CD8-positive, alpha-beta memory T cell (primary cell): ENCODE data around the gene NMBR. TPM values are rescaled to one million over a fixed set of nuclear protein-coding genes. Genes with fewer than 3 reads are reported as not detected.
"Not testable (repeated sequence)": the region's sequence is repeated elsewhere in the genome, so short reads cannot be mapped to it uniquely, and the experiment has no call there.

ENCODE experiments used
- CTCF ChIA-PET: fragments of 350-600 bp; sonication (Branson Sonifier 250); formaldehyde crosslinking; loops from one replicate; lab custom pipeline; 2021; ENCODE audit warnings: antibody characterized with exemption; lab: Charles Lee
- POLR2A ChIA-PET: fragments of 350-600 bp; sonication (Branson Sonifier 250); formaldehyde crosslinking; loops from one replicate; lab custom pipeline; 2021; ENCODE audit warnings: antibody characterized with exemption; lab: Charles Lee
- DNase-seq, 5 donors: peaks; one replicate each; pipeline versions ENCODE4 v3.0.0 to v3.0.0-alpha.2; 2020 to 2022; ENCODE audit warnings: mixed read lengths in 1 of 5
- H3K27ac ChIP-seq: one replicate; pipeline ENCODE4 v1.7.0; 2013; ENCODE audit warnings: low read depth, mild to moderate bottlenecking, low read length, moderate library complexity
- H3K27me3 ChIP-seq: 2 replicates; pipeline ENCODE4 v1.7.0; 2013; ENCODE audit warnings: low read length, mild to moderate bottlenecking; ENCODE audit not compliant: insufficient read depth, poor library complexity, severe bottlenecking
- H3K36me3 ChIP-seq: 2 replicates; pipeline ENCODE4 v1.7.0; 2013; ENCODE audit warnings: mild to moderate bottlenecking, low read length, moderate library complexity; ENCODE audit not compliant: insufficient read depth
- H3K4me1 ChIP-seq: 2 replicates; pipeline ENCODE4 v1.7.0; 2013; ENCODE audit warnings: mild to moderate bottlenecking, low read length, moderate library complexity; ENCODE audit not compliant: insufficient read depth
- H3K4me3 ChIP-seq: 2 replicates; pipeline ENCODE4 v1.7.0; 2013; ENCODE audit warnings: mild to moderate bottlenecking, low read length
- H3K9me3 ChIP-seq: 2 replicates; pipeline ENCODE4 v1.7.0; 2013; ENCODE audit warnings: mild to moderate bottlenecking, low read length
- H3K27ac Mint-ChIP-seq, 8 donors: one replicate each; pipeline ENCODE4 v1.8.0; 2020 to 2021; ENCODE audit warnings: mixed read lengths in 8 of 8, mild to moderate bottlenecking in 6 of 8, inconsistent platforms in 3 of 8, moderate library complexity in 3 of 8
- H3K27me3 Mint-ChIP-seq, 2 donors: one replicate each; pipeline ENCODE4 v1.8.0; 2020 to 2021; ENCODE audit warnings: mixed read lengths in 2 of 2, mild to moderate bottlenecking in 1 of 2, moderate library complexity in 1 of 2
- H3K36me3 Mint-ChIP-seq, 3 donors: one replicate each; pipeline ENCODE4 v1.8.0; 2020 to 2021; ENCODE audit warnings: mixed read lengths in 3 of 3, inconsistent platforms in 1 of 3, mild to moderate bottlenecking in 1 of 3
- H3K4me1 Mint-ChIP-seq, 3 donors: one replicate each; pipeline ENCODE4 v1.8.0; 2020 to 2021; ENCODE audit warnings: mixed read lengths in 3 of 3, inconsistent platforms in 1 of 3, mild to moderate bottlenecking in 1 of 3
- H3K4me3 Mint-ChIP-seq, 7 donors: one replicate each; pipeline ENCODE4 v1.8.0; 2020 to 2021; ENCODE audit warnings: mixed read lengths in 7 of 7, mild to moderate bottlenecking in 6 of 7, moderate library complexity in 4 of 7, inconsistent platforms in 2 of 7
- H3K9me3 Mint-ChIP-seq, 5 donors: one replicate each; pipeline ENCODE4 v1.8.0; 2020 to 2022; ENCODE audit warnings: mixed read lengths in 5 of 5, mild to moderate bottlenecking in 3 of 5, moderate library complexity in 2 of 5, inconsistent platforms in 1 of 5
- polyA plus RNA-seq: library from polyadenylated mRNA; unstranded; fragments of 300-500 nt; fragmentation: Illumina TruSeq; gene quantifications from one replicate; pipeline ENCODE4 v1.2.3, GENCODE V29; 2021
- total RNA-seq, 2 experiments: library from RNA; stranded (reverse); gene quantifications; one replicate each; pipeline ENCODE4 v1.2.3, GENCODE V29; 2021

NMBR gene
- total and polyA plus RNA-seq, 3 experiments from 2014 or later, result not detected

GRCh38 chr6:142171351-142171750, 24.4 kb upstream of the NMBR start:
- H3K36me3 ChIP-seq, result peaks cover 36% of the 10 kb centered on the region
- Mint-ChIP-seq H3K4me1 (peaks cover 11 to 21% (median 15%) of the 10 kb centered on the region in 3 donors), H3K9me3 (peaks cover 0 to 4% (median 0%) of the 10 kb centered on the region in 5 donors), H3K36me3 (peaks cover 34 to 84% (median 35%) of the 10 kb centered on the region in 3 donors), H3K27ac (no peak overlapping the region), H3K27me3 (no peaks in the 10 kb centered on the region), H3K4me3 (no peak overlapping the region)
- ChIA-PET POLR2A (no interaction called here), CTCF (no interaction called here)
- H3K27me3 ChIP-seq, result no peaks in the 10 kb centered on the region
- no peak for DNase-seq
- H3K4me1 ChIP-seq, result no peaks in the 10 kb centered on the region
- H3K9me3 ChIP-seq, result no peaks in the 10 kb centered on the region
- no peak overlapping the region for H3K4me3 ChIP-seq
- H3K27ac ChIP-seq, result no peak overlapping the region

GRCh38 chr6:142167486-142167885, 20.6 kb upstream of the NMBR start:
- Histone ChIP-seq H3K4me1 (peaks cover 8% of the 10 kb centered on the region), H3K4me3 (no peak overlapping the region), H3K9me3 (no peaks in the 10 kb centered on the region), H3K36me3 (peaks cover 20% of the 10 kb centered on the region), H3K27ac (no peak overlapping the region), H3K27me3 (no peaks in the 10 kb centered on the region)
- no peaks in the 10 kb centered on the region for H3K27me3 Mint-ChIP-seq
- H3K4me1 Mint-ChIP-seq, result peaks cover 27 to 44% (median 39%) of the 10 kb centered on the region in 3 donors
- no peak overlapping the region for H3K4me3 Mint-ChIP-seq
- peak overlapping the region in 1 of 8 donors; percentile 64 for H3K27ac Mint-ChIP-seq
- peaks cover 9 to 53% (median 10%) of the 10 kb centered on the region in 3 donors for H3K36me3 Mint-ChIP-seq
- ChIA-PET POLR2A (no interaction called here), CTCF (no interaction called here)
- DNase-seq, result no peak
- no peaks in the 10 kb centered on the region for H3K9me3 Mint-ChIP-seq

- Mint-ChIP-seq H3K27ac (peak overlapping the region in 1 of 8 donors; percentile 65), H3K9me3 (no peaks in the 10 kb centered on the region), H3K4me3 (no peak overlapping the region), H3K4me1 (peaks cover 31 to 48% (median 41%) of the 10 kb centered on the region in 3 donors), H3K27me3 (no peaks in the 10 kb centered on the region), H3K36me3 (peaks cover 5 to 49% (median 7%) of the 10 kb centered on the region in 3 donors)
- H3K4me1 ChIP-seq, result peaks cover 8% of the 10 kb centered on the region
- ChIA-PET POLR2A (no interaction called here), CTCF (no interaction called here)
- no peaks in the 10 kb centered on the region for H3K9me3 ChIP-seq
- no peak overlapping the region for H3K4me3 ChIP-seq
- no peak for DNase-seq
- H3K36me3 ChIP-seq, result peaks cover 16% of the 10 kb centered on the region
- H3K27ac ChIP-seq, result no peak overlapping the region
- no peaks in the 10 kb centered on the region for H3K27me3 ChIP-seq
Measured at GRCh38 chr6:142167071-142167470, 20.1 kb upstream of the NMBR start.

GRCh38 chr6:142165227-142165626, 18.3 kb upstream of the NMBR start:
- H3K4me1 Mint-ChIP-seq, result peaks cover 38 to 60% (median 50%) of the 10 kb centered on the region in 3 donors
- no peak for DNase-seq
- H3K4me3 ChIP-seq, result no peak overlapping the region
- H3K4me1 ChIP-seq, result peaks cover 10% of the 10 kb centered on the region
- peak overlapping the region in 1 of 8 donors; percentile 6 for H3K27ac Mint-ChIP-seq
- H3K27me3 ChIP-seq, result no peaks in the 10 kb centered on the region
- no peaks in the 10 kb centered on the region for H3K27me3 Mint-ChIP-seq
- H3K9me3 Mint-ChIP-seq, result no peaks in the 10 kb centered on the region
- H3K36me3 Mint-ChIP-seq, result peaks cover 0 to 36% (median 5%) of the 10 kb centered on the region in 3 donors
- POLR2A ChIA-PET, result no interaction called here
- H3K27ac ChIP-seq, result no peak overlapping the region
- no peaks in the 10 kb centered on the region for H3K9me3 ChIP-seq
- H3K36me3 ChIP-seq, result peaks cover 11% of the 10 kb centered on the region
- H3K4me3 Mint-ChIP-seq, result no peak overlapping the region
- CTCF ChIA-PET, result interaction anchor here (0.9 kb wide), 1 partner anchor 9 kb away, joined by 3 read pairs; no protein-coding TSS in a partner anchor

- Histone ChIP-seq H3K4me3 (no peak overlapping the region), H3K27me3 (no peaks in the 10 kb centered on the region)
- no peak for DNase-seq
Measured at GRCh38 chr6:142162780-142163179, 15.9 kb upstream of the NMBR start.

GRCh38 chr6:142156758-142157068, 9.8 kb upstream of the NMBR start:
- H3K9me3 Mint-ChIP-seq, H3K27ac ChIP-seq, H3K4me3 ChIP-seq, H3K36me3 Mint-ChIP-seq, H3K27me3 ChIP-seq, H3K4me1 ChIP-seq, POLR2A ChIA-PET, H3K36me3 ChIP-seq, DNase-seq, H3K27me3 Mint-ChIP-seq, H3K9me3 ChIP-seq: not testable (repeated sequence)
- CTCF ChIA-PET, result interaction anchor here (1.1 to 1.5 kb wide), 2 partner anchors 10 to 51 kb away, joined by 3 to 10 read pairs; partner anchors contain the start of genes NMBR and VTA1
- Mint-ChIP-seq H3K27ac (peak overlapping the region in 1 of 8 donors; percentile 56), H3K4me3 (peak overlapping the region in 1 of 7 donors; percentile 10), H3K4me1 (peaks cover 50 to 84% (median 72%) of the 10 kb centered on the region in 3 donors)

More at GRCh38 chr6:142162780-142163179, 15.9 kb upstream of the NMBR start:
- H3K4me1 ChIP-seq, result peaks cover 14% of the 10 kb centered on the region
- Mint-ChIP-seq H3K4me1 (peaks cover 45 to 73% (median 63%) of the 10 kb centered on the region in 3 donors), H3K36me3 (peaks cover 0 to 26% (median 3%) of the 10 kb centered on the region in 3 donors), H3K9me3 (no peaks in the 10 kb centered on the region), H3K27ac (peak overlapping the region in 4 of 8 donors; percentile 8 to 74 (median 22)), H3K27me3 (no peaks in the 10 kb centered on the region), H3K4me3 (no peak overlapping the region)
- no peaks in the 10 kb centered on the region for H3K9me3 ChIP-seq
- POLR2A ChIA-PET, result no interaction called here
- CTCF ChIA-PET, result interaction anchor here (0.6 kb wide), 1 partner anchor 62 kb away, joined by 3 read pairs; no protein-coding TSS in a partner anchor
- H3K27ac ChIP-seq, result no peak overlapping the region
- H3K36me3 ChIP-seq, result peaks cover 11% of the 10 kb centered on the region

- peaks cover 51 to 87% (median 77%) of the 10 kb centered on the region in 3 donors for H3K4me1 Mint-ChIP-seq
- H3K9me3 Mint-ChIP-seq, result no peaks in the 10 kb centered on the region
- peak overlapping the region in 3 of 7 donors; percentile 19 to 78 (median 38) for H3K4me3 Mint-ChIP-seq
- no peak overlapping the region for H3K27ac ChIP-seq
- peak overlapping the region; percentile 6 to 70 (median 43) for H3K27ac Mint-ChIP-seq
- no peaks in the 10 kb centered on the region for H3K27me3 Mint-ChIP-seq
- no peak overlapping the region for H3K4me3 ChIP-seq
- H3K9me3 ChIP-seq, result no peaks in the 10 kb centered on the region
- H3K4me1 ChIP-seq, result peaks cover 6% of the 10 kb centered on the region
- ChIA-PET POLR2A (no interaction called here), CTCF (interaction anchor here (0.7 to 1.5 kb wide), 6 partner anchors 8 to 51 kb away, joined by 3 to 10 read pairs (median 3); partner anchors contain the start of genes NMBR and VTA1)
- H3K36me3 Mint-ChIP-seq, result peaks cover 0 to 8% (median 0%) of the 10 kb centered on the region in 3 donors
- DNase-seq, result peak in 2 of 5 donors; percentile 3 to 29
- H3K36me3 ChIP-seq, result no peaks in the 10 kb centered on the region
- no peaks in the 10 kb centered on the region for H3K27me3 ChIP-seq
Measured at GRCh38 chr6:142155895-142156757, 9.2 kb upstream of the NMBR start.

- CTCF ChIA-PET, result interaction anchor here (0.6 to 1.3 kb wide), 5 partner anchors 8 to 53 kb away, joined by 3 read pairs; partner anchors contain the start of gene NMBR
Measured at GRCh38 chr6:142155091-142155490, 8.2 kb upstream of the NMBR start.

More at GRCh38 chr6:142155091-142155490, 8.2 kb upstream of the NMBR start:
- Histone ChIP-seq H3K4me1 (peaks cover 5% of the 10 kb centered on the region), H3K4me3 (no peak overlapping the region), H3K27me3 (no peaks in the 10 kb centered on the region), H3K36me3 (no peaks in the 10 kb centered on the region), H3K27ac (no peak overlapping the region), H3K9me3 (no peaks in the 10 kb centered on the region)
- POLR2A ChIA-PET, result no interaction called here
- H3K27ac Mint-ChIP-seq, result no peak overlapping the region
- DNase-seq, result no peak
- no peaks in the 10 kb centered on the region for H3K27me3 Mint-ChIP-seq
- peak overlapping the region in 1 of 7 donors; percentile 32 for H3K4me3 Mint-ChIP-seq
- no peaks in the 10 kb centered on the region for H3K9me3 Mint-ChIP-seq
- H3K36me3 Mint-ChIP-seq, result peaks cover 0 to 15% (median 5%) of the 10 kb centered on the region in 3 donors
- peaks cover 56 to 89% (median 81%) of the 10 kb centered on the region in 3 donors for H3K4me1 Mint-ChIP-seq
